ENCODE results near the gene LRRK1. TPM values are rescaled to one million over a fixed set of nuclear protein-coding genes. Genes with fewer than 3 reads are reported as not detected.

LRRK1 gene, protein sequence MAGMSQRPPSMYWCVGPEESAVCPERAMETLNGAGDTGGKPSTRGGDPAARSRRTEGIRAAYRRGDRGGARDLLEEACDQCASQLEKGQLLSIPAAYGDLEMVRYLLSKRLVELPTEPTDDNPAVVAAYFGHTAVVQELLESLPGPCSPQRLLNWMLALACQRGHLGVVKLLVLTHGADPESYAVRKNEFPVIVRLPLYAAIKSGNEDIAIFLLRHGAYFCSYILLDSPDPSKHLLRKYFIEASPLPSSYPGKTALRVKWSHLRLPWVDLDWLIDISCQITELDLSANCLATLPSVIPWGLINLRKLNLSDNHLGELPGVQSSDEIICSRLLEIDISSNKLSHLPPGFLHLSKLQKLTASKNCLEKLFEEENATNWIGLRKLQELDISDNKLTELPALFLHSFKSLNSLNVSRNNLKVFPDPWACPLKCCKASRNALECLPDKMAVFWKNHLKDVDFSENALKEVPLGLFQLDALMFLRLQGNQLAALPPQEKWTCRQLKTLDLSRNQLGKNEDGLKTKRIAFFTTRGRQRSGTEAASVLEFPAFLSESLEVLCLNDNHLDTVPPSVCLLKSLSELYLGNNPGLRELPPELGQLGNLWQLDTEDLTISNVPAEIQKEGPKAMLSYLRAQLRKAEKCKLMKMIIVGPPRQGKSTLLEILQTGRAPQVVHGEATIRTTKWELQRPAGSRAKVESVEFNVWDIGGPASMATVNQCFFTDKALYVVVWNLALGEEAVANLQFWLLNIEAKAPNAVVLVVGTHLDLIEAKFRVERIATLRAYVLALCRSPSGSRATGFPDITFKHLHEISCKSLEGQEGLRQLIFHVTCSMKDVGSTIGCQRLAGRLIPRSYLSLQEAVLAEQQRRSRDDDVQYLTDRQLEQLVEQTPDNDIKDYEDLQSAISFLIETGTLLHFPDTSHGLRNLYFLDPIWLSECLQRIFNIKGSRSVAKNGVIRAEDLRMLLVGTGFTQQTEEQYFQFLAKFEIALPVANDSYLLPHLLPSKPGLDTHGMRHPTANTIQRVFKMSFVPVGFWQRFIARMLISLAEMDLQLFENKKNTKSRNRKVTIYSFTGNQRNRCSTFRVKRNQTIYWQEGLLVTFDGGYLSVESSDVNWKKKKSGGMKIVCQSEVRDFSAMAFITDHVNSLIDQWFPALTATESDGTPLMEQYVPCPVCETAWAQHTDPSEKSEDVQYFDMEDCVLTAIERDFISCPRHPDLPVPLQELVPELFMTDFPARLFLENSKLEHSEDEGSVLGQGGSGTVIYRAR (N-terminal part only)
- total RNA-seq (ENCODE audit: unreplicated experiment): 4.8 TPM
- long read RNA-seq: 0 reads

DNA sequence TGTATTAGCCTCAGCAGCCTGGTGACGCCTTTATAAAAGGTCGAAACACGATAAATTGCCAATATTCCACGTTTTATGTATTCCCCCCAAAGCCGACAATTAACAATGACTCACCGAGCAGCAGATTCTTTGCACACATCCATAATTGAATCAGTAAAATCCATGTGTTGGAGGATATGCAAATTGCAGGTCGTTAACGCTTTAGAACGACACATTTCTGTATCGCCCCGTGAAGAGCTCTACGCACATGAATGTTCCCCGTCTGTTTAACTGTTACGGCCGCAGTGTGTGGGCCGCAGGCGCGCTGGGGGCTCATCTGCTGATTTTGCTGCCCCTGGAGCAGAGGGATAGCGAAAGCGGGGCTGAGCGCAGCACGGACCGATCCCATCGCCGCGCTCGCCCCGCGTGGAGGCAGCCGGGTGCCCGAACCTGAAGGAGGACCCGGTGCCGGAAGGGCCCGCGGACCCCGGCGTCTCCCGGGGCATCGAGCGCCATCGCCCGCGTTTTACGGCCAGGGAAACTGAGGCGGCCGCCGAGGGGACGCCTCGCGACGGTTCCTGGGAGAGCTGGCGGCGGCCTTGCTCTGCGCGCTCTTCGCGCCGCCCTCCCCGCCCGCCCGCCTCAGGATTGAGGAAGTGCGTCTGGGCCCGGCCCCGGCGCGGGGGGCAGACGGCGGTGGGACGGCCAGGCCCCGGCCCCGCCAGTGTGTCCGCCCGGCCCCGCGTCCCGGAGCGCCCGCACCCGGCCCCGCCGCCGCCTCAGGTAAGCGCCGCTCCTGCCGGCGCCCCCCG is at the start of gene LRRK1:
Gene LRRK1 (plus strand): TSS at position 668 of the 791 bp plus-strand sequence. CDS start 5,276 bp downstream, outside the sequence.
- peaks cover 4% of the 10 kb centered on the region for H3K36me3 Mint-ChIP-seq (ENCODE audit: low read depth, unreplicated experiment)
- no peaks in the 10 kb centered on the region for H3K9me3 Mint-ChIP-seq (ENCODE audit: unreplicated experiment)
- H3K27me3 Mint-ChIP-seq (ENCODE audit: unreplicated experiment): peaks cover 19% of the 10 kb centered on the region
- no peak for TF ChIP-seq CTCF (IDR thresholded peaks at IDR 0.05; ENCODE audit: unreplicated experiment)
- DNase-seq (ENCODE audit: low spot score): peak; percentile 33
- peak within 1 kb of the TSS; percentile 90 for H3K4me3 Mint-ChIP-seq (ENCODE audit: unreplicated experiment)
- H3K4me1 Mint-ChIP-seq (ENCODE audit: unreplicated experiment): peaks cover 9% of the 10 kb centered on the region
- H3K27ac Mint-ChIP-seq (ENCODE audit: unreplicated experiment): no peak within 1 kb of the TSS

DNA sequence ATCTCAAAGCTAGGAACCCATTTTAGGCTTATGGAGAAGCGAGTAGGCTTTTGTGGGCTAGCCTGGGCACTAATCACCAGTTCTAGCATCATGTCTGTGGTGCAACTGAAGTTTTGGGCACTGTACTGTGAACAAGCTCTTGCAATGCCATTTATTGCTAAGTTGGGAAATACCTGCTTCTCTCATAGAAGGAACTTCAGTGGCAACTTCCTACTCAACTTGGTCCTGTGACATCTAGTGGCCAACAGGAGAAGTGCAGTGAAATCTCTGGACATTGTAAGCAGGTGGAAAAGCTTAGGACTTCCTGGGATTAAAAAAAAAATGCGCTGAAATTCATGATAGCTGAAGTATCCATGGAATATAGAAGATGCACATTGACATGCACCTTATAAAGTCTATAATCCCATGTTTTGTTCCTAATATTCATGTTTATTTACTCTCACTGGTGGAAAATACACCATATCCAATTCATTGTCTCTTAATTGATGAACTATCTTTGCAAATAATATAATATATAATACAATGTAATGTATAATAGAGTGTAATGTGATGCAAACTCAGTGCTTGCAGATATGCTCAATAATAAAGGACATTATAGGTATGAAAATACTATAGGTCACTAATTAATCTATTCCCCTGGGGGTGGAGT is 46.0 kb upstream of the LRRK1 start:
- no peaks in the 10 kb centered on the region for H3K9me3 Mint-ChIP-seq (ENCODE audit: unreplicated experiment)
- peak; percentile 68 for DNase-seq (ENCODE audit: low spot score)
- peaks cover 2% of the 10 kb centered on the region for H3K27me3 Mint-ChIP-seq (ENCODE audit: unreplicated experiment)
- no peak overlapping the region for H3K4me3 Mint-ChIP-seq (ENCODE audit: unreplicated experiment)
- peak; percentile 93 for TF ChIP-seq CTCF (IDR thresholded peaks at IDR 0.05; ENCODE audit: unreplicated experiment)
- H3K36me3 Mint-ChIP-seq (ENCODE audit: low read depth, unreplicated experiment): no peaks in the 10 kb centered on the region
- H3K4me1 Mint-ChIP-seq (ENCODE audit: unreplicated experiment): peaks cover 6% of the 10 kb centered on the region
- H3K27ac Mint-ChIP-seq (ENCODE audit: unreplicated experiment): no peak overlapping the region

- H3K4me1 Mint-ChIP-seq (ENCODE audit: unreplicated experiment): peaks cover 9% of the 10 kb centered on the region
- H3K36me3 Mint-ChIP-seq (ENCODE audit: low read depth, unreplicated experiment): no peaks in the 10 kb centered on the region
- H3K27me3 Mint-ChIP-seq (ENCODE audit: unreplicated experiment): peaks cover 8% of the 10 kb centered on the region
- no peak for TF ChIP-seq CTCF (IDR thresholded peaks at IDR 0.05; ENCODE audit: unreplicated experiment)
- DNase-seq (ENCODE audit: low spot score): no peak
- H3K9me3 Mint-ChIP-seq (ENCODE audit: unreplicated experiment): no peaks in the 10 kb centered on the region
- no peak overlapping the region for H3K4me3 Mint-ChIP-seq (ENCODE audit: unreplicated experiment)
- H3K27ac Mint-ChIP-seq (ENCODE audit: unreplicated experiment): no peak overlapping the region
Observed at GRCh38 chr15:100875495-100875894, 43.7 kb upstream of the LRRK1 start.

DNA sequence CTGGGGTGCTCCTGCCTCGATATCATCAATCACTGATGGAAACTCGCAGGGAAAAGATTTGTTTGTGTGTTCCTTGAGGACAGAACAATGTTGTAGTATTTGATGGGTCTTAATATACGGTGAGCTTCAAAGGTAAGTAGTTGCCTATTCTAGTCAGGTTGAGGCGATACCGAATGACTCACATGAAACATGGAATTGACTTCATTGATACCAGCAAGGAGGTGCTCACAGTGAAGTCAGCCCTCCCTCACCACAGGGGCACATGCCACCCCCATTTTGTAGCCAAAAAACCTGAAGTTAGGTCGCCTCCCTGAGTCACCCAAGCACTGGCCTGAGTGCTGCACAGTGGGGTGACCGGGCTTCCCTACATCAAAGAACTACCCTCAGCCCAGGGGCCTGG is 43.2 kb upstream of the LRRK1 start:
- Mint-ChIP-seq H3K27ac (ENCODE audit: unreplicated experiment) (no peak overlapping the region), H3K4me1 (ENCODE audit: unreplicated experiment) (peaks cover 13% of the 10 kb centered on the region), H3K9me3 (ENCODE audit: unreplicated experiment) (no peaks in the 10 kb centered on the region), H3K27me3 (ENCODE audit: unreplicated experiment) (peaks cover 11% of the 10 kb centered on the region), H3K36me3 (ENCODE audit: low read depth, unreplicated experiment) (no peaks in the 10 kb centered on the region), H3K4me3 (ENCODE audit: unreplicated experiment) (no peak overlapping the region)
- TF ChIP-seq CTCF (IDR thresholded peaks at IDR 0.05; ENCODE audit: unreplicated experiment): no peak
- no peak for DNase-seq (ENCODE audit: low spot score)

Data from endothelial cell (in vitro differentiated cells).